Non-pigmented ciliary epithelial cell (primary cell): Measurements from ENCODE around the gene MAGEL2.

Source experiments
- DNase-seq: peaks from one replicate; pipeline ENCODE4 v3.0.0-alpha.2; 2010; ENCODE audit warnings: low read depth

MAGEL2 gene

DNA sequence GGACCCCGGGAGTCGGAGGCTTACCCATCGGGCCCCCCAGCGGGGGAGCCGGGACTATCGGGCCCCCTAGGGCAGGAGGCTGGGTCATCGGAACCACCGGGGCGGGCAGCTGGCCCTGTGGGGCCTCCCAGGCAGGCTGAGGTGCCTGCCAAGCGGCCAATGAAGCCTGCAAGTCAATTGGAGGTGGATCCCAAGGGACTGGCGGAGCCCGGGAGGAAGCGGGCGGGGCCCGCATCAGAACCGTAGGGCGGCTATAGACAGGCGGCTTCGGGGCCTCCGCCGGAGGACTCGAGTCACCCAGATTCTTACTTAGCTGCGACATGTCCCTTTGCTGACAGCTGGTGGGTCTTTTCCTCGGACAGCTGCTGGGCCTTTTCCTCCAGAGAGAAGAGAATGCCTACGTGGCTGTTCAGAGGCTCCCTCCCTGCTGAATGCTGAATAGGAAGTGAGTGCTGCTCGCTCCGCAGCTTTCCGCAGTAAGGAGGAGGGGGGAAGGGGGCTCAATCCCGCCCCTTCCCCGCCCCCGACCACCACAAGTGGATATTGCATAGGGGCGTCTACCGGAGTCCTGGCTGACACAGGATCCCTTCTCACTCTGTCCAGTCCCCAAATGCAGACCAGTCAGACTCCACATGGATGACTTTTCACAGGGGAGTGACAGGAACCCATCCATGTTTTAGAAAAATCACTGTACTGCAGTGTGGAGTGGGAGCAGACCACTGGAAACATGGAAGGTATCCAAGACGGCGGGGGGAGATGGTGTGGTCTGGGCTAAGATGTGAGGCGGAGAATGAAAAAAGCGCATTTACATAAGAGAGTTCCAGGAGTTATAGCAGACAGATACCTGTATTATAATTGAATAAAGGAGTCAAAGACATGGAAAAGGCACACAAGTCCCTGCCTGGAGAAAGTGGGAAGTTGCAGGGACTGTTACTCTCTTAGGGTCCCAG lies at the start of gene MAGEL2:
Gene MAGEL2 (minus strand): TSS at position 447 of the 950 bp plus-strand sequence. CDS start 125 bp downstream, at position 322.
- no peak for DNase-seq

- DNase-seq, result no peak
These were observed 47.6 kb upstream of the MAGEL2 start for GRCh38 chr15:23695282-23695681.

DNA sequence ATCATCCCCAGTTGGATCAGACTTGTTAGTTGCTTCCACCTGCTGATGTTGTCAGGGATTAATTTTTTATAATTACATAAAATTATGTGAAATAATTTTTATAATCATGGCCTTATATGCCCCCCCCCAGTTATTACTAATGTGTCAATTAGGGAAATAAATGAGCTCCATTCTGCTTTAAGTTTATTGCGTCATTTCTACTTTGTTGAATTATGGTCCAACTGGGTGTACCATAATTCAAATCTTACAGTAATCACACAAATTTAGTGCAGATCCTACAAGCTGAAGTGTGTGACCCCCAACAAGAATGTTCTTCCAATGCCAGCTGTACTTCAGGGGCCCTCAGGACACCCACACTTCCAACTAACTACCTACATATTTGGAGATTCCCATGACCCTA lies 46.9 kb upstream of the MAGEL2 start:
- no peak for DNase-seq

DNA sequence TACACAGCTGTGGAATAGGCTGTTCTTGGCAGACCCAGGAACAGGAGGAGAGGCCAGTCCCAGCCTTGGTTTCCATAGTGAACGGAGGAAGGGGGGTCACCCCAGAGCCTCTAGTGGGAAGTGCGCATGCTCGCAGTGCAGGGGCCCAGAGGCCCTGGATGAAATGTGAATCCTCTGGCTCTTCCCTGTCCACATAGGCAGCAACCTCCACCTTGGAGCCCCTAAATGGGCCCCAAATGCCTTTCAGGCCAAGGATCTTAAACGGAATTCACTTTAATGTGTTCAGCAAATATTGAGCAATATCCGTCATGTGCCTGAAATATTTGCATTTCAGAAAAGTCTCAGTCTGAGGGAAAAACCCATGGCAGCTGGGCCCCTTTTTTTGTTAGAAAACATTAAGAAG lies 42.8 kb upstream of the MAGEL2 start:
- DNase-seq, result peak; percentile 15

- DNase-seq, result no peak
These were observed 42.3 kb upstream of the MAGEL2 start for GRCh38 chr15:23690015-23690414.

GRCh38 chr15:23687143-23687470 lies 39.4 kb upstream of the MAGEL2 start, which contains the start of gene NDN:
NDN (minus strand) TSS chr15:23687305; CDS start chr15:23687217, 88 bp downstream.
- DNase-seq, result no peak

DNA sequence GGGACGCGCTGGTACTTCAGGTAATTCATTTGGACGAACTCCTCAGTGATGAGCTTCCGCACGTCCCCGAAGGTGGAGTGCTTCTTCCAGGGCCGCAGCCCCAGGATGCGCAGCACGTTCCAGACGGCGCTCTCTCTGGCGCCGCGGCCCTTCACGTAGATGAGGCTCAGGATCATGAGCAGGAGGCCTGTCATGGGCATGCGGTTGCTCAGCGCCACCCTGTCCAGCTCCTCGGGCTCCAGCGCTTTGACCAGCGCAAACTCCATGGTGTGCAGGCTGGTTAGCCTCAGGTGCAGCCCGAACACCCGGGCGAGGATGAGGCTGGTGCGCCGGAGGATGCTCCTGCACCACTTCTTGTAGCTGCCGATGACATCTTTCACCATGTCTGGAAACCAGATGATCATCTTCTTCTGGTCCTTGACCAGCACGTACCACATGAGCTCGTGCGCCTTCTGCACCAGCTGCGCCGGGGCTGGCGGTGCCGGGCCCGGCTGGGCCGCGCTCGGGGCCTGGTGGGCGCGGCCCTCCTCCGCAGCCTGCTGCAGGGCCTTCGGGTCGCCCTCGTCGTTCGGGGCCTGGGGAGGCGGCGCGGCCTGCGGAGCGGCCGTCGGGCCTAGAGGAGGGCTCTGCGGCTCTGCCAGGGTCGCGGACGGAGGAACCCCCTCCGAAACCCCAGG lies 38.9 kb upstream of the MAGEL2 start:
- DNase-seq, result no peak

GRCh38 chr15:23671481-23671880 lies 23.8 kb upstream of the MAGEL2 start:
- no peak for DNase-seq

DNA sequence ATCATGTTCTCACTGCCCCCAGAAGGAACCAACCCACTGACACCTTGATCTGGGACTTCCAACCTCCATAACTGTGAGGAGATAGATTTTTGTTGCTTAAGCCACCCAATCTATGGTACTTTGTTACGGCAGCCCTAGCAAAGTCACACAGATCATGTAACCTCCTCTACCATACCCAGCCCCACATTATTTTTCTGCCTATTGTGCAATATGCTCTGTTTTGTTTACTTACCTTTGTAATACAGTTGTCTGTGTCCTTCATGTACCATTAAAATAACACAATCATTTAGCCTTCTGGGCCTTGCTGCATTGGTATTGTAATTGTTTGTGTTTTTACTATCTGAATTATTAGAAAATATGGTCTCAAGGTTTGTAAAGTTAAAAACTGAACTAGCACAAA lies 23.3 kb upstream of the MAGEL2 start:
- DNase-seq, result no peak

- no peak for DNase-seq
These were observed 15.6 kb upstream of the MAGEL2 start for GRCh38 chr15:23663232-23663631.

GRCh38 chr15:23648920-23649515 lies 1.4 kb upstream of the MAGEL2 start:
- DNase-seq, result no peak

- no peak for DNase-seq
These were observed 719 bp downstream of the MAGEL2 start for GRCh38 chr15:23647001-23647295.

DNA sequence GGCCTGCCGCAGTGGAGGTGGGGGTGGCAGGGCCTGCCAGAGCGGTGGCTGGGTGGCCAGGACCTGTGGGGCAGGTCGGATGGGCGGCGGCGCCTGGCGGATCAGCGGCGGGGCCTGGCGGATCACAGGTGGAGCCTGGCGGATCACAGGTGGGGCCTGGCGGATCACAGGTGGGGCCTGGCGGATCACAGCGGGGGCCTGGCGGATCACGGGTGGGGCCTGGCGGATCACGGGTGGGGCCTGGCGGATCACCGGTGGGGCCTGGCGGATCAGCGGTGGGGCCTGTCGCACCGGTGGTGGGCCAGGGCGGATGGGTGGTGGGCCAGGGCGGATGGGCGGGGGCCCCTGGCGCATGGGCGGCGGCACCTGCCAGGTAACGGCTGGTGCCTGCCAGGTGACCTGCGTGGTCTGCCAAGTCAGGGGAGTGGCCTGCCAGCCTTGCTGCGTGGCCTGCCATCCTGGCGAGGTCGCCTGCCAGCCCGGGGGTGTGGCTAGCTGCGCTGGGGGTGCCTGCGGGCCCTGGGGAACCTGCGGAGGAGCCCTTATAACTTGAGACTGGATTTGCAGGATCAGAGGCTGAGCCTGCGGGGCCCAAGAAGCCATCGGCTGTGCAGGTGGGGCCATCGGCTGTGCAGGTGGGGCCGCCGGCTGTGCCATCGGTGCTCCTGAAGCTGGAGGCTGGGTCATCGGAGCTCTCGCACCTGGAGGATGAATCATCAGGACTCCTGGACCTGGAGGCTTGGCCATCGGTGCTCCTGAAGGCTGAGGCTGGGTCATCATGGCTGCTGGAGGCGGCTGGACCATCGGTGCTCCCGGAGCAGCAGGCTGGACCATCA lies 1.3 kb downstream of the MAGEL2 start:
- DNase-seq, result no peak

DNA sequence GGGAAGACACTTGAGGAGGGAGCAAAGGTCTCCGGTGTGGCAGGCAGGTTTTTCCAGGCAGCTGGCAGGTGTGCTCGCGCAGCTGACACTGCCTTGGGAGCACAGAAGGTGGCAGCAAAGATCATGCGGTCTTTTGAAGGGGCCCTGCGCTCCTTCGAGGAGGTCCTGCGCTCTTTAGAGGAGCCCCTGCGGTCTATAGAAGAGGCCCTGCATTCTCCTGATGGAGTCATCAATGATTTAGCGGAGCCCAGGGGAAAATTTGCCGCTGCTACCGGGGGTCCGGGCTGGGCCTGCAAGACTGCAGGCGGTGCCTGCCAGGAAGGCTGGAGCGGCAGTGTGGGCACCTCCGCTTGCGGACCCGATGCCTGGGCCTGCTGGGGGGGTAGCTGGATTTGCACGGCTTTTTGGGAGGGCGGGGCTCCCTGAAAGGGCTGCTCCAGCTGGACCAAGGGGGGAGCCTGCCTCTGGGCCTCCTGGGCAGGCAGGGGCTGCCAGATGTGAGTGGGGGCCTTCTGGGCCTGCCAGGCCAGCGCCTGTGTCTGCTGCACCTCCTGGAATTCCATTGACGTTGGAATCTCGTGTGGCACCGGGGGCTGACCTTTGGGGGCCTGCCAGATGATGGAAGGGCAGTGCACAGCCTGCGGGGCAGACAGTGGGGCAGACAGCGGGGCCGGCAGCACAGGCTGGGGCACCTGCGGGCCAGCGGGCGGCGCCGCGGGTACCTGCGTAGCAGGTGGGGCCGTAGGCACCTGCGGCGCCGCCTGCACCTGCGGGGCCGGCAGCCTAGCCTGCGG lies 2.1 kb downstream of the MAGEL2 start:
- DNase-seq, result no peak

GRCh38 chr15:23644829-23645228 lies 2.8 kb downstream of the MAGEL2 start:
- no peak for DNase-seq

DNA sequence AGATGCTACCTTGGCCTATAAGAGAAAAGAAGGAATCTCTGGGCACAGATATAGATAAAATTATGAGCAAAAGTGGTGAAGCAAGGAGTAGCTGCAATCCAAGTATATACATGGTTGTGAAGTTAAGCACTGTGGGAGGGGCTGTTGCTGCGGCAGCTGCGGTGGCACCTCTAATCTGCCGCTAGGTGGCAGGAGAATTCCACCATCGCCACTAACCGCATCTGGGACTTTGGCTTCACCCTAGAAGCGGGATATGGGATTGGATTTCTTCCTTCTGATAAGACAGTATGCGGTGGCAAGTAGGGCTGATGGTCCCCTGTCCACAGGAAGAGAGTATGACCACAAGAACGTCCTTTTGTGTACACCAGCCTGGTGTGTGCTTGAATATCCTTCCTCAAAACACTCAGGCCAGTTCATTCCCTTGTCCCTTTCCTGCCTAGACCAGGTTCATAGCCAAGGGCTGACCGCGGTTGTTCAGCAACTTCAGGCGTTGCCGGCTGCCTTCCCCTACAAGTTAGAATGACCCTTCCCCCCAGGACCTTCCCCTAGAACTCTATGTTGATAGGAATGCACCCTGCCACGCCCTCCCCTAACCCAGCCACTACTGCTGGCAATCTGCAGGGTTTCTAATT lies 5.1 kb downstream of the MAGEL2 start:
- peak; percentile 6 for DNase-seq

- no peak for DNase-seq
These were observed 13.5 kb downstream of the MAGEL2 start for GRCh38 chr15:23634181-23634580.

GRCh38 chr15:23629234-23629805 lies 18.3 kb downstream of the MAGEL2 start:
- no peak for DNase-seq

- no peak for DNase-seq
These were observed 18.9 kb downstream of the MAGEL2 start for GRCh38 chr15:23628612-23629233.

DNA sequence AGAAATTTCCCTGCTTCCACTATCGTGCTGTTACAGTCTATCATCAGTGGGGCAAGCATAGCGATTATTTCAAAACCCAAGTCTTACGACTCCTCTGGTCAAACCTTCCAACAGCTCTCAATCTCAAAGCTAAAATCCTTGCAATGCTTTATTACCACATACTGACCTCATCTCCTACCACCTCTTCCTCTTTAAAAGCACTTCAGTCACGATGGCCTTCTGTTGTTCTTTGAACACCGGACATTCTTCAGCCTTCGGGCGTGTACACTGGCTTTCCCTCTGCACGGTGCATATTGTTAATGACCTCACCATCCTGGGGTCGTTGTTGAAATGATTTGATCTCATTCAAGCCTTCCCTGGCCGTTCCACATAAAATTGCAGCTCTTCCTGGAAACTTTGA lies 31.1 kb downstream of the MAGEL2 start:
- no peak for DNase-seq
